ENCODE measurements around the gene GUCY2C. TPM values are rescaled to one million over a fixed set of nuclear protein-coding genes. Genes with fewer than 3 reads are reported as not detected.

Gene GUCY2C
- total and polyA plus RNA-seq, 9 donors, result 0.36 TPM; not detected in 8

DNA sequence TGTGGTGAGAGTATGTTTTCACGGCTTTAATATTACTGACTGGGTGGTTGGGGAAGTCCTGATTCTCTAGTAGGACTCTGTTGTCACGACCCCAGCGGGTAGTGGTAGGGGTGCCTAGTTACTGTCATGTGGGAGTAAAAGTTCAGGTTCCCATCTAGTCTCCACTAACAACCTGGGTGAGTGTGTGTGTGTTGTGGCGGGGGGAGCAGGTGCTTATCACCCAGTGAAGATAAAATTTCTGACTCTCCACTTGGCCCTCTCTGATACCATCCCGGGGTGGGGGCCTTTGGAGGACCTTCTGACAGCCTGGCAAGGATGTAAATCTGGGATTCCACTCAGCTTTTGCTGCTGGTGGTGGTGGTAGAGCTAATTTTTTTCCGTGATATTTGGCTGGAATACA lies 35.4 kb upstream of the GUCY2C start:
- Histone ChIP-seq H3K27ac (no peak overlapping the region), H3K4me3 (no peak overlapping the region), H3K4me1 (ENCODE audit: insufficient read depth) (no peaks in the 10 kb centered on the region), H3K9me3 (no peaks in the 10 kb centered on the region), H3K36me3 (no peaks in the 10 kb centered on the region), H3K27me3 (no peaks in the 10 kb centered on the region)
- intact Hi-C loops (cut with DNase I), result no loop called here
- TF ChIP-seq, protein P1, sequence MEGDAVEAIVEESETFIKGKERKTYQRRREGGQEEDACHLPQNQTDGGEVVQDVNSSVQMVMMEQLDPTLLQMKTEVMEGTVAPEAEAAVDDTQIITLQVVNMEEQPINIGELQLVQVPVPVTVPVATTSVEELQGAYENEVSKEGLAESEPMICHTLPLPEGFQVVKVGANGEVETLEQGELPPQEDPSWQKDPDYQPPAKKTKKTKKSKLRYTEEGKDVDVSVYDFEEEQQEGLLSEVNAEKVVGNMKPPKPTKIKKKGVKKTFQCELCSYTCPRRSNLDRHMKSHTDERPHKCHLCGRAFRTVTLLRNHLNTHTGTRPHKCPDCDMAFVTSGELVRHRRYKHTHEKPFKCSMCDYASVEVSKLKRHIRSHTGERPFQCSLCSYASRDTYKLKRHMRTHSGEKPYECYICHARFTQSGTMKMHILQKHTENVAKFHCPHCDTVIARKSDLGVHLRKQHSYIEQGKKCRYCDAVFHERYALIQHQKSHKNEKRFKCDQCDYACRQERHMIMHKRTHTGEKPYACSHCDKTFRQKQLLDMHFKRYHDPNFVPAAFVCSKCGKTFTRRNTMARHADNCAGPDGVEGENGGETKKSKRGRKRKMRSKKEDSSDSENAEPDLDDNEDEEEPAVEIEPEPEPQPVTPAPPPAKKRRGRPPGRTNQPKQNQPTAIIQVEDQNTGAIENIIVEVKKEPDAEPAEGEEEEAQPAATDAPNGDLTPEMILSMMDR (IDR thresholded peaks at IDR 0.05), result no peak
- TF ChIP-seq POLR2A (IDR thresholded peaks at IDR 0.05), result no peak
- DNase-seq, result no peak
- whole genome bisulfite sequencing, 3 donors, result 47 to 73% (median 56%) methylated on average over 6 of the region's 6 CpGs

DNA sequence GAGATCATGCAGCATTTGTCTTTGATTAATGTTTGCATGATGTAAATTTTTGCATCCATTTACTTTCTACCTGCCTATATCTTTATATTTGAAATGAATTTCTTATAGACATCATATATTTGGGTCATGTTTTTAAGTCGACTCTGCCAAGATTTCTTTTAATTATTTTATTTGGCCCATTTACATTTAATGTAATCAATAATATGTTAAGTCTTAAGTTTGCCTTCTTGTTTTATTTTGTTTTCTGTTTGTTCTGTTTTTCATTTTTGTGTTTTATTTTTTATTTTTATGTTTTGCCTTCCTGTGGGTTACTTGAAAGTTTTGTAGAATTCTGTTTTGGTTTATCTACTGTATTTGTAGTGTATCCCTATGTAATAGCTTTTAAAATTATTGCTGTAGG lies 33.2 kb upstream of the GUCY2C start:
- H3K4me1 ChIP-seq (ENCODE audit: insufficient read depth), result no peaks in the 10 kb centered on the region
- no peaks in the 10 kb centered on the region for H3K36me3 ChIP-seq
- H3K9me3 ChIP-seq, result no peaks in the 10 kb centered on the region
- WGBS, 3 donors, result 94 to 98% (median 98%) methylated on average over 1 of the region's 1 CpG
- no peak for DNase-seq
- no peak overlapping the region for H3K4me3 ChIP-seq
- intact Hi-C loops (cut with DNase I), result no loop called here
- H3K27me3 ChIP-seq, result no peaks in the 10 kb centered on the region
- no peak overlapping the region for H3K27ac ChIP-seq
- TF ChIP-seq, protein P1 (IDR thresholded peaks at IDR 0.05), result no peak
- TF ChIP-seq EP300 (IDR thresholded peaks at IDR 0.05) (no peak), POLR2A (IDR thresholded peaks at IDR 0.05) (no peak)

DNA sequence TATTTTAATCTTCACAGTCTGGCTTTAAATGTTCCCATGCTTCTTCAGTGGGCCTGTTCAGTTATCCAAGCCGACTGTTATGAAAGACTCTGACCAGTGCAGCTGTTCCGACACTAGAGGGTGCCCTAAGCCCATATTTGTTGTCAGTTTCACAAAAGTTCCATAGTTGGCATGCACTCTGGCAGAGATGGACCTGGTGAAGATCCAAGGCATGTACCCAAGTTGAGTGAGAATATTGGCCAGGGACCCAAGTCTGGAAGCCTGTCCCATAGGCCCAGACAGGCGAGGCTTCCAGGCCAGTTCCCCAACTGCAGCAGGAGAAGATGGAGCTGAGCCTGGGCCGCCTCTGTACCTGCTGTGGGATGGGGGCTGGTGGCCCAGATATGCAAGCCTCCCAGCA lies 27.4 kb upstream of the GUCY2C start:
- Histone ChIP-seq H3K4me1 (ENCODE audit: insufficient read depth) (no peaks in the 10 kb centered on the region), H3K4me3 (no peak overlapping the region), H3K27ac (no peak overlapping the region), H3K9me3 (no peaks in the 10 kb centered on the region), H3K27me3 (no peaks in the 10 kb centered on the region), H3K36me3 (no peaks in the 10 kb centered on the region)
- WGBS, 3 donors, result 54 to 67% (median 62%) methylated on average over 4 of the region's 4 CpGs
- intact Hi-C loops (cut with DNase I), result no loop called here
- TF ChIP-seq POLR2A (IDR thresholded peaks at IDR 0.05) (no peak), EP300 (IDR thresholded peaks at IDR 0.05) (no peak)
- TF ChIP-seq, protein P1 (IDR thresholded peaks at IDR 0.05), result no peak
- peak in 1 of 5 donors; percentile 20 for DNase-seq

DNA sequence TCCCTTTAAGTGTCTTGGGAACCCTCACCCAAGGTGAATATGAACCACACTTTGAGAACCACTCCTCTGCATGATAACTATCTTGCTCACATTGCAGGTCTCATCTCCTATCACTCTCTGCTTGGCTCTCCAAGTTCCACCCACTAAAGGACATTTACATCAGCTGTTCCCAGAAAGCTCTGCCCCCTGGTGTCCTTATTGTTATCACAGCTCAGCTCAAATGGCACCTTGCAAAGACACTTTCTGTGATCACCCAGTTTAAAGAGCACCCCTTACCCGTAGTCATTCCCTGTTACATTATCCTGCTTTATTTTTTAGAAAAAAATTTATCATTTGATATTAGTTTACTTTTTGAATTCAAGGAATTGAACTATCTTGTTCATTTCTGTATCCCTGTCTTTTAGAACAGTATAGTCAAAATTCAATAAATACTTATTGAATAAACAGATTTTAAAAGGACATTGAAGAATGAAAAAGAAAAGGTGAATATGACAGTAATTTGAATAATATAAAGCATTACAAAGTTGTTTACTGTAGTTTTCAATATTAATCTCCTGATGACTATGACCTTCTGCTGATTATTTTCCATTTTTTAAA lies 20.5 kb upstream of the GUCY2C start:
- Histone ChIP-seq H3K4me1 (ENCODE audit: insufficient read depth) (no peaks in the 10 kb centered on the region), H3K9me3 (no peaks in the 10 kb centered on the region), H3K27ac (no peak overlapping the region), H3K27me3 (no peaks in the 10 kb centered on the region), H3K36me3 (no peaks in the 10 kb centered on the region), H3K4me3 (no peak overlapping the region)
- no peak for DNase-seq
- intact Hi-C loops (cut with DNase I), result no loop called here
- WGBS, 3 donors, result 56 to 65% (median 64%) methylated on average over 1 of the region's 1 CpG
- TF ChIP-seq POLR2A (IDR thresholded peaks at IDR 0.05), result no peak
- TF ChIP-seq, protein P1 (IDR thresholded peaks at IDR 0.05), result no peak
- TF ChIP-seq EP300 (IDR thresholded peaks at IDR 0.05), result no peak

Data from ovary (tissue), 9 donors.